Mucosa of descending colon (tissue), 3 donors: ENCODE results near the gene PDLIM7. TPM values are rescaled to one million over a fixed set of nuclear protein-coding genes. Genes with fewer than 3 reads are reported as not detected.

Experiments
- ATAC-seq: fragments of 200-7000 bp; cut with Tn5 transposase; one replicate; pipeline ENCODE4 v1.9.1; 2020; ENCODE audit warnings: mild to moderate bottlenecking, moderate library complexity
- DNase-seq, 3 donors: peaks; one replicate each; pipeline ENCODE4 v3.0.0-alpha.2; 2020
- H3K36me3 ChIP-seq: fragments of 200-600 bp; one replicate; pipeline ENCODE4 v1.8.0; 2021; ENCODE audit warnings: low read depth, mild to moderate bottlenecking
- H3K4me1 ChIP-seq: fragments of 200-600 bp; one replicate; pipeline ENCODE4 v1.8.0; 2021; ENCODE audit warnings: low read depth, mild to moderate bottlenecking
- H3K4me3 ChIP-seq: fragments of 200-600 bp; one replicate; pipeline ENCODE4 v1.8.0; 2021; ENCODE audit warnings: mild to moderate bottlenecking
- H3K9me3 ChIP-seq: fragments of 200-600 bp; one replicate; pipeline ENCODE4 v1.8.0; 2021; ENCODE audit warnings: mild to moderate bottlenecking
- CTCF ChIP-seq: fragments of 200-600 bp; IDR thresholded peaks from one replicate; pipeline ENCODE4 v1.8.0; 2022; ENCODE audit warnings: antibody characterized with exemption, mild to moderate bottlenecking
- intact Hi-C, 2 donors: fragments of 100-400 bp; cut with DNase I in 1 of 2; cut with micrococcal nuclease in 1 of 2; formaldehyde crosslinking; loops; one replicate each; pipeline versions ENCODE4 v1.11.0 to v1.11.1; 2022; cut with DNase I, micrococcal nuclease
- total RNA-seq, 3 donors: library from RNA; stranded (reverse); fragmentation: NEBNext Ultra II Directional in 2 of 3; extraction: Animal tissue kit (Norgen Biotek cat#: 25700) in 2 of 3; gene quantifications; one replicate each; pipeline versions ENCODE4 v1.2.1 to v1.2.4, GENCODE V29; 2021 to 2023
- donor health status: DM: no; HTN: no; CAD: no; lungs with moderate emphysema.
- donor health status: DM: no; HTN: no; CAD: no.
- donor health status: DM: no; HTN: yes; CAD: no.

PDLIM7 gene
- total RNA-seq, 3 donors from 2014 or later = 12.9 to 333 (median 54.0) TPM

- intact Hi-C loops = loop anchor here in 1 of 2 donors (5.0 kb wide), 1 partner anchor 111 kb away; no protein-coding TSS in a partner anchor
- peaks cover 6% of the 10 kb centered on the region for H3K4me1 ChIP-seq
- TF ChIP-seq CTCF = no peak
- H3K4me3 ChIP-seq = no peak overlapping the region
- H3K9me3 ChIP-seq = no peaks in the 10 kb centered on the region
- ATAC-seq (no peak), DNase-seq (no peak)
- no peaks in the 10 kb centered on the region for H3K36me3 ChIP-seq
Observed at GRCh38 chr5:177502886-177503285, 5.5 kb upstream of the PDLIM7 start.

GRCh38 chr5:177501874-177502678, 4.7 kb upstream of the PDLIM7 start:
- Histone ChIP-seq H3K36me3 (no peaks in the 10 kb centered on the region), H3K4me3 (no peak overlapping the region), H3K9me3 (no peaks in the 10 kb centered on the region), H3K4me1 (peaks cover 6% of the 10 kb centered on the region)
- TF ChIP-seq CTCF = no peak
- no peak for ATAC-seq
- DNase-seq = no peak
- intact Hi-C loops = loop anchor here in 1 of 2 donors (5.0 kb wide), 1 partner anchor 110 kb away; no protein-coding TSS in a partner anchor

- peak; percentile 83 for TF ChIP-seq CTCF
- ATAC-seq = peak; percentile 43
Observed at GRCh38 chr5:177500685-177501522, 3.5 kb upstream of the PDLIM7 start.

GRCh38 chr5:177499842-177500241, 2.4 kb upstream of the PDLIM7 start:
- no peak for ATAC-seq
- TF ChIP-seq CTCF = no peak
- intact Hi-C loops = loop anchor here in 1 of 2 donors (5.0 kb wide), 1 partner anchor 108 kb away; no protein-coding TSS in a partner anchor

More at GRCh38 chr5:177500685-177501522, 3.5 kb upstream of the PDLIM7 start:
- Histone ChIP-seq H3K36me3 (no peaks in the 10 kb centered on the region), H3K4me1 (peaks cover 12% of the 10 kb centered on the region), H3K9me3 (no peaks in the 10 kb centered on the region), H3K4me3 (no peak overlapping the region)
- peak; percentile 89 to 97 (median 92) for DNase-seq
- intact Hi-C loops = loop anchor here in 1 of 2 donors (5.0 kb wide), 1 partner anchor 109 kb away; no protein-coding TSS in a partner anchor

GRCh38 chr5:177498013-177498787, 796 bp upstream of the PDLIM7 start:
- intact Hi-C loops = no loop called here
- H3K4me1 ChIP-seq = peaks cover 29% of the 10 kb centered on the region
- H3K36me3 ChIP-seq = no peaks in the 10 kb centered on the region
- no peak for TF ChIP-seq CTCF
- peak; percentile 18 for ATAC-seq
- peak overlapping the region; percentile 26 for H3K4me3 ChIP-seq
- peak in 2 of 3 donors; percentile 69 to 75 for DNase-seq
- no peaks in the 10 kb centered on the region for H3K9me3 ChIP-seq

More at GRCh38 chr5:177499842-177500241, 2.4 kb upstream of the PDLIM7 start:
- H3K9me3 ChIP-seq = no peaks in the 10 kb centered on the region
- peaks cover 19% of the 10 kb centered on the region for H3K4me1 ChIP-seq
- no peaks in the 10 kb centered on the region for H3K36me3 ChIP-seq
- no peak for DNase-seq
- no peak overlapping the region for H3K4me3 ChIP-seq
